CD8-positive, alpha-beta memory T cell (primary cell): ENCODE data around the gene TRAF2. TPM values are rescaled to one million over a fixed set of nuclear protein-coding genes. Genes with fewer than 3 reads are reported as not detected.
A peak's percentile ranks its signal among the peaks of the same experiment; 100 is the strongest.

Experiments used
- CTCF ChIA-PET: fragments of 350-600 bp; sonication (Branson Sonifier 250); formaldehyde crosslinking; loops from one replicate; lab custom pipeline; 2021; ENCODE audit warnings: antibody characterized with exemption; lab: Charles Lee
- POLR2A ChIA-PET: fragments of 350-600 bp; sonication (Branson Sonifier 250); formaldehyde crosslinking; loops from one replicate; lab custom pipeline; 2021; ENCODE audit warnings: antibody characterized with exemption; lab: Charles Lee
- DNase-seq, 5 donors: peaks; one replicate each; pipeline versions ENCODE4 v3.0.0 to v3.0.0-alpha.2; 2020 to 2022; ENCODE audit warnings: mixed read lengths in 1 of 5
- H3K27ac ChIP-seq: one replicate; pipeline ENCODE4 v1.7.0; 2013; ENCODE audit warnings: low read depth, mild to moderate bottlenecking, low read length, moderate library complexity
- H3K27me3 ChIP-seq: 2 replicates; pipeline ENCODE4 v1.7.0; 2013; ENCODE audit warnings: low read length, mild to moderate bottlenecking; ENCODE audit not compliant: insufficient read depth, poor library complexity, severe bottlenecking
- H3K36me3 ChIP-seq: 2 replicates; pipeline ENCODE4 v1.7.0; 2013; ENCODE audit warnings: mild to moderate bottlenecking, low read length, moderate library complexity; ENCODE audit not compliant: insufficient read depth
- H3K4me1 ChIP-seq: 2 replicates; pipeline ENCODE4 v1.7.0; 2013; ENCODE audit warnings: mild to moderate bottlenecking, low read length, moderate library complexity; ENCODE audit not compliant: insufficient read depth
- H3K4me3 ChIP-seq: 2 replicates; pipeline ENCODE4 v1.7.0; 2013; ENCODE audit warnings: mild to moderate bottlenecking, low read length
- H3K9me3 ChIP-seq: 2 replicates; pipeline ENCODE4 v1.7.0; 2013; ENCODE audit warnings: mild to moderate bottlenecking, low read length
- H3K27ac Mint-ChIP-seq, 8 donors: one replicate each; pipeline ENCODE4 v1.8.0; 2020 to 2021; ENCODE audit warnings: mixed read lengths in 8 of 8, mild to moderate bottlenecking in 6 of 8, inconsistent platforms in 3 of 8, moderate library complexity in 3 of 8
- H3K27me3 Mint-ChIP-seq, 2 donors: one replicate each; pipeline ENCODE4 v1.8.0; 2020 to 2021; ENCODE audit warnings: mixed read lengths in 2 of 2, mild to moderate bottlenecking in 1 of 2, moderate library complexity in 1 of 2
- H3K36me3 Mint-ChIP-seq, 3 donors: one replicate each; pipeline ENCODE4 v1.8.0; 2020 to 2021; ENCODE audit warnings: mixed read lengths in 3 of 3, inconsistent platforms in 1 of 3, mild to moderate bottlenecking in 1 of 3
- H3K4me1 Mint-ChIP-seq, 3 donors: one replicate each; pipeline ENCODE4 v1.8.0; 2020 to 2021; ENCODE audit warnings: mixed read lengths in 3 of 3, inconsistent platforms in 1 of 3, mild to moderate bottlenecking in 1 of 3
- H3K4me3 Mint-ChIP-seq, 7 donors: one replicate each; pipeline ENCODE4 v1.8.0; 2020 to 2021; ENCODE audit warnings: mixed read lengths in 7 of 7, mild to moderate bottlenecking in 6 of 7, moderate library complexity in 4 of 7, inconsistent platforms in 2 of 7
- H3K9me3 Mint-ChIP-seq, 5 donors: one replicate each; pipeline ENCODE4 v1.8.0; 2020 to 2022; ENCODE audit warnings: mixed read lengths in 5 of 5, mild to moderate bottlenecking in 3 of 5, moderate library complexity in 2 of 5, inconsistent platforms in 1 of 5
- polyA plus RNA-seq: library from polyadenylated mRNA; unstranded; fragments of 300-500 nt; fragmentation: Illumina TruSeq; gene quantifications from one replicate; pipeline ENCODE4 v1.2.3, GENCODE V29; 2021
- total RNA-seq, 2 experiments: library from RNA; stranded (reverse); gene quantifications; one replicate each; pipeline ENCODE4 v1.2.3, GENCODE V29; 2021

Gene TRAF2
- total and polyA plus RNA-seq, 3 experiments from 2014 or later = 23.1 to 60.5 (median 53.2) TPM

GRCh38 chr9:136964833-136965422 is 78.6 kb downstream of the TRAF2 start:
- no peaks in the 10 kb centered on the region for H3K9me3 ChIP-seq
- POLR2A ChIA-PET = interaction anchor here (0.6 to 2.2 kb wide), 3 partner anchors 10 to 62 kb away, joined by 3 to 6 read pairs (median 3); no protein-coding TSS in a partner anchor
- H3K4me1 ChIP-seq = peaks cover 40% of the 10 kb centered on the region
- no peak overlapping the region for H3K4me3 ChIP-seq
- peaks cover 0 to 3% (median 0%) of the 10 kb centered on the region in 3 donors for H3K36me3 Mint-ChIP-seq
- CTCF ChIA-PET = interaction anchor here (0.8 to 2.5 kb wide), 5 partner anchors 11 to 123 kb away, joined by 3 to 8 read pairs (median 3); partner anchors contain the start of genes AJM1, FBXW5 and PAXX
- no peaks in the 10 kb centered on the region for H3K36me3 ChIP-seq
- H3K27ac ChIP-seq = peak overlapping the region; percentile 16
- peaks cover 0 to 3% of the 10 kb centered on the region in 2 donors for H3K27me3 Mint-ChIP-seq
- no peaks in the 10 kb centered on the region for H3K27me3 ChIP-seq
- peak overlapping the region in 6 of 7 donors; percentile 36 to 86 (median 80) for H3K4me3 Mint-ChIP-seq
- H3K4me1 Mint-ChIP-seq = peaks cover 38 to 62% (median 40%) of the 10 kb centered on the region in 3 donors
- peak overlapping the region; percentile 45 to 97 (median 86) for H3K27ac Mint-ChIP-seq
- H3K9me3 Mint-ChIP-seq = no peaks in the 10 kb centered on the region
- no peak for DNase-seq

DNA sequence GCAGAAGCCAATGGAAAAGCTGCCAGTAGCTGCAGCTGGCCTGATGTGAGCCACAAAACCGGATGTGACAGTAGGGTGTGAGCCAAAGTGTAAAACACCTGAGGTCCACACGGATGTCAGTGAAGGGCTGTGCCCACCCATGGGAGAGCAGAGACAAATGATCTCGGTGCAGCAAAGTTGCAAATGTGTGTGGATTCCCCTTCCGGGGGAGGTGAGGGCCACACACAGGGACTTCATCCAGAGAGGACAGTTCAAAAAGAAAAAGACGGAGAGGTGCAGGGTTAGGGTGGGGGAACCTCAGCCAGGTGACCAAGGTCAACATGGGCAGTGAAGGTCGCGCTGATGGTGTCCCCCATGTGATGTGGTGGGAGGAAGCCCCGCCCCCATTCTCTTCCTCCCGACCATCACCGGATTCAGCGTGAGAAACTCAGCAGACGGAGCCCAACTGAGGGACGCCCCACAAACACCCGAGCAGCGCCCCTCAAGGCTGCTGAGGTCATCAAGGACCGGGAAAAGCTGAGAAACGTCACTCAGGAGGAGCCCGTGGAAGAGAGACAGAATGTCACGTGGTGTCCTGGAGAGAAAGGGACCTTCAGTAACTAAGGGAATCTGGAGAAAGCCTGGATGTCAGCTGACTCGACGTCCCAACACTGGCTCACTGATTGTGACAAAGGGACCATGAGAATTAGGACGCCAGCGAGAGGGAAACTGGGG is 79.6 kb downstream of the TRAF2 start:
- H3K9me3 Mint-ChIP-seq = no peaks in the 10 kb centered on the region
- H3K4me1 Mint-ChIP-seq = peaks cover 30 to 56% (median 32%) of the 10 kb centered on the region in 3 donors
- CTCF ChIA-PET = interaction anchor here (0.7 to 2.5 kb wide), 4 partner anchors 10 to 27 kb away, joined by 3 to 8 read pairs (median 5); partner anchors contain the start of gene PAXX
- peak in 4 of 5 donors; percentile 44 to 73 (median 66) for DNase-seq
- Histone ChIP-seq H3K36me3 (no peaks in the 10 kb centered on the region), H3K4me1 (peaks cover 35% of the 10 kb centered on the region), H3K27ac (peak overlapping the region; percentile 57), H3K27me3 (no peaks in the 10 kb centered on the region), H3K4me3 (peak overlapping the region; percentile 34), H3K9me3 (no peaks in the 10 kb centered on the region)
- peak overlapping the region; percentile 62 to 86 (median 82) for H3K4me3 Mint-ChIP-seq
- POLR2A ChIA-PET = interaction anchor here (0.6 to 2.2 kb wide), 7 partner anchors 9 to 857 kb away, joined by 3 to 6 read pairs (median 5); no protein-coding TSS in a partner anchor
- no peaks in the 10 kb centered on the region for H3K36me3 Mint-ChIP-seq
- H3K27ac Mint-ChIP-seq = peak overlapping the region; percentile 78 to 97 (median 95)
- peaks cover 0 to 3% of the 10 kb centered on the region in 2 donors for H3K27me3 Mint-ChIP-seq

- DNase-seq = no peak
- Histone ChIP-seq H3K36me3 (no peaks in the 10 kb centered on the region), H3K27ac (no peak overlapping the region), H3K4me3 (no peak overlapping the region), H3K9me3 (no peaks in the 10 kb centered on the region), H3K27me3 (no peaks in the 10 kb centered on the region), H3K4me1 (peaks cover 19% of the 10 kb centered on the region)
- Mint-ChIP-seq H3K27me3 (peaks cover 0 to 3% of the 10 kb centered on the region in 2 donors), H3K36me3 (no peaks in the 10 kb centered on the region), H3K4me1 (peaks cover 20 to 32% (median 22%) of the 10 kb centered on the region in 3 donors), H3K9me3 (no peaks in the 10 kb centered on the region), H3K4me3 (no peak overlapping the region), H3K27ac (peak overlapping the region in 1 of 8 donors; percentile 77)
- ChIA-PET CTCF (interaction anchor here (1.3 kb wide), 1 partner anchor 78 kb away, joined by 3 read pairs; the partner anchor contains the start of gene NPDC1), POLR2A (no interaction called here)
Measured at GRCh38 chr9:136968333-136969127, 82.2 kb downstream of the TRAF2 start.

- no peak overlapping the region for H3K27ac Mint-ChIP-seq
- no peak for DNase-seq
- Histone ChIP-seq H3K27ac (no peak overlapping the region), H3K27me3 (no peaks in the 10 kb centered on the region), H3K4me3 (no peak overlapping the region), H3K9me3 (no peaks in the 10 kb centered on the region), H3K4me1 (peaks cover 23% of the 10 kb centered on the region), H3K36me3 (no peaks in the 10 kb centered on the region)
- POLR2A ChIA-PET = no interaction called here
- peaks cover 20 to 38% (median 22%) of the 10 kb centered on the region in 3 donors for H3K4me1 Mint-ChIP-seq
- no peaks in the 10 kb centered on the region for H3K9me3 Mint-ChIP-seq
- CTCF ChIA-PET = interaction anchor here (1.0 to 1.3 kb wide), 2 partner anchors 21 to 77 kb away, joined by 3 read pairs; partner anchors contain the start of gene NPDC1
- H3K36me3 Mint-ChIP-seq = no peaks in the 10 kb centered on the region
- H3K4me3 Mint-ChIP-seq = no peak overlapping the region
- peaks cover 0 to 3% of the 10 kb centered on the region in 2 donors for H3K27me3 Mint-ChIP-seq
Measured at GRCh38 chr9:136969150-136969549, 82.8 kb downstream of the TRAF2 start.

GRCh38 chr9:136969774-136970173 is 83.5 kb downstream of the TRAF2 start:
- CTCF ChIA-PET = interaction anchor here (1.0 to 2.1 kb wide), 3 partner anchors 22 to 77 kb away, joined by 3 to 5 read pairs (median 3); partner anchors contain the start of gene NPDC1
- H3K4me3 ChIP-seq = no peak overlapping the region
- H3K36me3 ChIP-seq = no peaks in the 10 kb centered on the region
- no peak overlapping the region for H3K27ac ChIP-seq
- no peaks in the 10 kb centered on the region for H3K9me3 ChIP-seq
- Mint-ChIP-seq H3K27me3 (peaks cover 0 to 3% of the 10 kb centered on the region in 2 donors), H3K27ac (peak overlapping the region in 1 of 8 donors; percentile 74), H3K4me1 (peaks cover 18 to 38% (median 23%) of the 10 kb centered on the region in 3 donors), H3K36me3 (no peaks in the 10 kb centered on the region), H3K9me3 (no peaks in the 10 kb centered on the region), H3K4me3 (no peak overlapping the region)
- no peaks in the 10 kb centered on the region for H3K27me3 ChIP-seq
- peaks cover 24% of the 10 kb centered on the region for H3K4me1 ChIP-seq
- POLR2A ChIA-PET = no interaction called here
- no peak for DNase-seq

DNA sequence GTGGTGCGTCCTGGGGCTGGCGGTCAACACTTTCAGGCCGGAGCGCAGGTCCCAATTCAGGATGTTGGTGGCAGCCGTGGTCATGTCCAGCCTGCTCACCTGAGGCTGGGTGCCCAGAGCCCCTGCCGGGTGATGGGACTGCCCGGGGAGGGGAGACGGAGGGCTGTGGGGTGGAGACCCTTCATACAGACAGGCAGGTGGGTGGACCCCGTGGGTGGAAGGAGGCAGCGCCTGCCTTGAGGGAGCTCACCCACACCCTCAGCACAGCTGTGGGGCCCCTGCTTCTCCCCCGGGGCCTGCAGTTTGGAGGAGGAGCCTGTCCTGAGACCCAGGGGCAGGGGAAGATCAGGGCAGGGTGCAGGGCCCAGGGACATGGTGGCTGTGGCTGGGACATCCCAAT is 84.0 kb downstream of the TRAF2 start:
- Histone ChIP-seq H3K27ac (no peak overlapping the region), H3K27me3 (no peaks in the 10 kb centered on the region), H3K4me3 (no peak overlapping the region), H3K36me3 (no peaks in the 10 kb centered on the region), H3K9me3 (no peaks in the 10 kb centered on the region), H3K4me1 (peaks cover 25% of the 10 kb centered on the region)
- H3K4me1 Mint-ChIP-seq = peaks cover 21 to 38% (median 25%) of the 10 kb centered on the region in 3 donors
- no peak overlapping the region for H3K4me3 Mint-ChIP-seq
- POLR2A ChIA-PET = no interaction called here
- no peak for DNase-seq
- CTCF ChIA-PET = interaction anchor here (2.1 kb wide), 1 partner anchor 59 kb away, joined by 5 read pairs; no protein-coding TSS in a partner anchor
- H3K36me3 Mint-ChIP-seq = no peaks in the 10 kb centered on the region
- peak overlapping the region in 1 of 8 donors; percentile 74 for H3K27ac Mint-ChIP-seq
- no peaks in the 10 kb centered on the region for H3K9me3 Mint-ChIP-seq
- peaks cover 0 to 3% of the 10 kb centered on the region in 2 donors for H3K27me3 Mint-ChIP-seq

- ChIA-PET CTCF (interaction anchor here (1.4 to 2.1 kb wide), 2 partner anchors 21 to 58 kb away, joined by 4 to 5 read pairs; partner anchors contain the start of gene PAXX), POLR2A (no interaction called here)
- no peaks in the 10 kb centered on the region for H3K9me3 Mint-ChIP-seq
- H3K4me1 Mint-ChIP-seq = peaks cover 21 to 40% (median 22%) of the 10 kb centered on the region in 3 donors
- DNase-seq = no peak
- H3K27ac Mint-ChIP-seq = no peak overlapping the region
- H3K9me3 ChIP-seq = no peaks in the 10 kb centered on the region
- peaks cover 26% of the 10 kb centered on the region for H3K4me1 ChIP-seq
- no peak overlapping the region for H3K4me3 ChIP-seq
- peaks cover 0 to 1% of the 10 kb centered on the region in 2 donors for H3K27me3 Mint-ChIP-seq
- no peak overlapping the region for H3K4me3 Mint-ChIP-seq
- no peak overlapping the region for H3K27ac ChIP-seq
- no peaks in the 10 kb centered on the region for H3K36me3 Mint-ChIP-seq
- H3K36me3 ChIP-seq = no peaks in the 10 kb centered on the region
- H3K27me3 ChIP-seq = no peaks in the 10 kb centered on the region
Measured at GRCh38 chr9:136971746-136972145, 85.4 kb downstream of the TRAF2 start.
